ENCODE measurements around the gene SWT1.

The SWT1 gene

GRCh38 chr1:185322636-185323035 lies 165.7 kb downstream of the SWT1 start:
- Histone ChIP-seq H2BK15ac (ENCODE audit: low read depth, poor library complexity, severe bottlenecking) (no peak overlapping the region), H3K27ac (ENCODE audit: low read length, poor library complexity, severe bottlenecking) (no peak overlapping the region), H3K79me1 (replicated peaks; ENCODE audit: low read length, poor library complexity, severe bottlenecking) (no peaks in the 10 kb centered on the region), H3K4me2 (ENCODE audit: low read length, poor library complexity, severe bottlenecking) (no peak overlapping the region), H4K8ac (ENCODE audit: low read length) (no peak overlapping the region), H3K23ac (ENCODE audit: low read length in 2 of 2) (no peak overlapping the region), H2BK5ac (ENCODE audit: low read depth, low read length, poor library complexity, severe bottlenecking) (no peak overlapping the region), H3K36me3 (ENCODE audit: control insufficient read depth in 1 of 2, insufficient read depth in 2 of 2, low read depth in 1 of 2, low read length in 2 of 2) (no peaks in the 10 kb centered on the region), H2AK5ac (ENCODE audit: low read length, severe bottlenecking) (no peak overlapping the region), H3K9me3 (ENCODE audit: control insufficient read depth, low read length) (no peaks in the 10 kb centered on the region), H3K14ac (ENCODE audit: low read length in 2 of 2) (no peak overlapping the region), H3K27me3 (ENCODE audit: control insufficient read depth in 1 of 2, insufficient read depth in 1 of 2, low read length in 2 of 2) (no peaks in the 10 kb centered on the region), H2AFZ (ENCODE audit: low read depth, low read length) (no peak overlapping the region), H3K9ac (ENCODE audit: low read length) (no peak overlapping the region), H3K18ac (ENCODE audit: low read depth in 1 of 2, low read length in 2 of 2) (no peak overlapping the region), H2BK12ac (ENCODE audit: low read length in 2 of 2) (no peak overlapping the region), H3K4me1 (ENCODE audit: control insufficient read depth, insufficient read depth, low read depth, low read length) (peaks cover 3% of the 10 kb centered on the region), H3K4me3 (ENCODE audit: insufficient read depth in 1 of 2, low read depth in 1 of 2, low read length in 2 of 2) (no peak overlapping the region), H2BK120ac (ENCODE audit: low read depth, low read length) (no peak overlapping the region), H4K91ac (ENCODE audit: low read length) (no peak overlapping the region), H3K4ac (ENCODE audit: low read depth in 1 of 2, low read length in 2 of 2) (no peak overlapping the region)
- DNase-seq: no peak
- 100% methylated on average over 1 of the region's 2 CpGs for WGBS

GRCh38 chr1:185324118-185324517 lies 167.2 kb downstream of the SWT1 start:
- no peak overlapping the region for H4K91ac ChIP-seq (ENCODE audit: low read length)
- no peak overlapping the region for H3K18ac ChIP-seq (ENCODE audit: low read depth in 1 of 2, low read length in 2 of 2)
- no peaks in the 10 kb centered on the region for H3K36me3 ChIP-seq (ENCODE audit: control insufficient read depth in 1 of 2, insufficient read depth in 2 of 2, low read depth in 1 of 2, low read length in 2 of 2)
- no peak overlapping the region for H2BK12ac ChIP-seq (ENCODE audit: low read length in 2 of 2)
- no peaks in the 10 kb centered on the region for H3K79me1 ChIP-seq (replicated peaks; ENCODE audit: low read length, poor library complexity, severe bottlenecking)
- no peak overlapping the region for H2AK5ac ChIP-seq (ENCODE audit: low read length, severe bottlenecking)
- no peaks in the 10 kb centered on the region for H3K4me1 ChIP-seq (ENCODE audit: control insufficient read depth, insufficient read depth, low read depth, low read length)
- H3K4ac ChIP-seq (ENCODE audit: low read depth in 1 of 2, low read length in 2 of 2): no peak overlapping the region
- no peak overlapping the region for H3K4me3 ChIP-seq (ENCODE audit: insufficient read depth in 1 of 2, low read depth in 1 of 2, low read length in 2 of 2)
- no peaks in the 10 kb centered on the region for H3K27me3 ChIP-seq (ENCODE audit: control insufficient read depth in 1 of 2, insufficient read depth in 1 of 2, low read length in 2 of 2)
- H3K4me2 ChIP-seq (ENCODE audit: low read length, poor library complexity, severe bottlenecking): no peak overlapping the region
- no peak overlapping the region for H2BK15ac ChIP-seq (ENCODE audit: low read depth, poor library complexity, severe bottlenecking)
- no peak overlapping the region for H3K9ac ChIP-seq (ENCODE audit: low read length)
- WGBS: 98% methylated on average over 3 of the region's 3 CpGs
- H2AFZ ChIP-seq (ENCODE audit: low read depth, low read length): no peak overlapping the region
- H3K9me3 ChIP-seq (ENCODE audit: control insufficient read depth, low read length): no peaks in the 10 kb centered on the region
- no peak overlapping the region for H3K27ac ChIP-seq (ENCODE audit: low read length, poor library complexity, severe bottlenecking)
- DNase-seq: no peak
- H3K23ac ChIP-seq (ENCODE audit: low read length in 2 of 2): no peak overlapping the region
- H2BK120ac ChIP-seq (ENCODE audit: low read depth, low read length): no peak overlapping the region
- H2BK5ac ChIP-seq (ENCODE audit: low read depth, low read length, poor library complexity, severe bottlenecking): no peak overlapping the region
- no peak overlapping the region for H4K8ac ChIP-seq (ENCODE audit: low read length)
- no peak overlapping the region for H3K14ac ChIP-seq (ENCODE audit: low read length in 2 of 2)

- H3K4me1 ChIP-seq (ENCODE audit: control insufficient read depth, insufficient read depth, low read depth, low read length): no peaks in the 10 kb centered on the region
- DNase-seq: peak; percentile 73
- no peak overlapping the region for H4K8ac ChIP-seq (ENCODE audit: low read length)
- H4K91ac ChIP-seq (ENCODE audit: low read length): no peak overlapping the region
- no peak overlapping the region for H3K27ac ChIP-seq (ENCODE audit: low read length, poor library complexity, severe bottlenecking)
- H2AK5ac ChIP-seq (ENCODE audit: low read length, severe bottlenecking): no peak overlapping the region
- no peak overlapping the region for H2BK120ac ChIP-seq (ENCODE audit: low read depth, low read length)
- H3K79me1 ChIP-seq (replicated peaks; ENCODE audit: low read length, poor library complexity, severe bottlenecking): no peaks in the 10 kb centered on the region
- no peak overlapping the region for H3K18ac ChIP-seq (ENCODE audit: low read depth in 1 of 2, low read length in 2 of 2)
- H3K27me3 ChIP-seq (ENCODE audit: control insufficient read depth in 1 of 2, insufficient read depth in 1 of 2, low read length in 2 of 2): no peaks in the 10 kb centered on the region
- no peak overlapping the region for H2AFZ ChIP-seq (ENCODE audit: low read depth, low read length)
- 67% methylated on average over 4 of the region's 4 CpGs for WGBS
- no peak overlapping the region for H3K4ac ChIP-seq (ENCODE audit: low read depth in 1 of 2, low read length in 2 of 2)
- no peak overlapping the region for H3K4me3 ChIP-seq (ENCODE audit: insufficient read depth in 1 of 2, low read depth in 1 of 2, low read length in 2 of 2)
- H3K9me3 ChIP-seq (ENCODE audit: control insufficient read depth, low read length): no peaks in the 10 kb centered on the region
- no peak overlapping the region for H2BK5ac ChIP-seq (ENCODE audit: low read depth, low read length, poor library complexity, severe bottlenecking)
- no peak overlapping the region for H3K14ac ChIP-seq (ENCODE audit: low read length in 2 of 2)
- no peak overlapping the region for H3K4me2 ChIP-seq (ENCODE audit: low read length, poor library complexity, severe bottlenecking)
- no peak overlapping the region for H3K9ac ChIP-seq (ENCODE audit: low read length)
- H2BK12ac ChIP-seq (ENCODE audit: low read length in 2 of 2): no peak overlapping the region
- no peak overlapping the region for H3K23ac ChIP-seq (ENCODE audit: low read length in 2 of 2)
- no peaks in the 10 kb centered on the region for H3K36me3 ChIP-seq (ENCODE audit: control insufficient read depth in 1 of 2, insufficient read depth in 2 of 2, low read depth in 1 of 2, low read length in 2 of 2)
- H2BK15ac ChIP-seq (ENCODE audit: low read depth, poor library complexity, severe bottlenecking): no peak overlapping the region
Observed at GRCh38 chr1:185325413-185325812, 168.4 kb downstream of the SWT1 start.

GRCh38 chr1:185328255-185328654 lies 171.3 kb downstream of the SWT1 start:
- WGBS: 89% methylated on average over 2 of the region's 4 CpGs
- H2BK15ac ChIP-seq (ENCODE audit: low read depth, poor library complexity, severe bottlenecking): no peak overlapping the region

More at GRCh38 chr1:185328255-185328654, 171.3 kb downstream of the SWT1 start:
- H3K9ac ChIP-seq (ENCODE audit: low read length): no peak overlapping the region
- H3K27me3 ChIP-seq (ENCODE audit: control insufficient read depth in 1 of 2, insufficient read depth in 1 of 2, low read length in 2 of 2): no peaks in the 10 kb centered on the region
- H3K23ac ChIP-seq (ENCODE audit: low read length in 2 of 2): no peak overlapping the region
- no peak overlapping the region for H4K8ac ChIP-seq (ENCODE audit: low read length)
- no peak for DNase-seq
- H2BK12ac ChIP-seq (ENCODE audit: low read length in 2 of 2): no peak overlapping the region
- H3K18ac ChIP-seq (ENCODE audit: low read depth in 1 of 2, low read length in 2 of 2): no peak overlapping the region
- no peak overlapping the region for H3K27ac ChIP-seq (ENCODE audit: low read length, poor library complexity, severe bottlenecking)
- no peak overlapping the region for H3K4ac ChIP-seq (ENCODE audit: low read depth in 1 of 2, low read length in 2 of 2)
- no peak overlapping the region for H3K4me3 ChIP-seq (ENCODE audit: insufficient read depth in 1 of 2, low read depth in 1 of 2, low read length in 2 of 2)
- H3K79me1 ChIP-seq (replicated peaks; ENCODE audit: low read length, poor library complexity, severe bottlenecking): no peaks in the 10 kb centered on the region
- H3K36me3 ChIP-seq (ENCODE audit: control insufficient read depth in 1 of 2, insufficient read depth in 2 of 2, low read depth in 1 of 2, low read length in 2 of 2): no peaks in the 10 kb centered on the region
- no peak overlapping the region for H2BK120ac ChIP-seq (ENCODE audit: low read depth, low read length)
- no peak overlapping the region for H3K4me2 ChIP-seq (ENCODE audit: low read length, poor library complexity, severe bottlenecking)
- no peak overlapping the region for H2BK5ac ChIP-seq (ENCODE audit: low read depth, low read length, poor library complexity, severe bottlenecking)
- no peaks in the 10 kb centered on the region for H3K4me1 ChIP-seq (ENCODE audit: control insufficient read depth, insufficient read depth, low read depth, low read length)
- no peak overlapping the region for H2AFZ ChIP-seq (ENCODE audit: low read depth, low read length)
- H4K91ac ChIP-seq (ENCODE audit: low read length): no peak overlapping the region
- H3K9me3 ChIP-seq (ENCODE audit: control insufficient read depth, low read length): no peaks in the 10 kb centered on the region
- H3K14ac ChIP-seq (ENCODE audit: low read length in 2 of 2): no peak overlapping the region
- H2AK5ac ChIP-seq (ENCODE audit: low read length, severe bottlenecking): no peak overlapping the region
